ENCODE results near the gene MERTK. TPM values are rescaled to one million over a fixed set of nuclear protein-coding genes. Genes with fewer than 3 reads are reported as not detected.

The MERTK gene
- total RNA-seq, 2 experiments from 2014 or later = 0.94 to 1.4 TPM

DNA sequence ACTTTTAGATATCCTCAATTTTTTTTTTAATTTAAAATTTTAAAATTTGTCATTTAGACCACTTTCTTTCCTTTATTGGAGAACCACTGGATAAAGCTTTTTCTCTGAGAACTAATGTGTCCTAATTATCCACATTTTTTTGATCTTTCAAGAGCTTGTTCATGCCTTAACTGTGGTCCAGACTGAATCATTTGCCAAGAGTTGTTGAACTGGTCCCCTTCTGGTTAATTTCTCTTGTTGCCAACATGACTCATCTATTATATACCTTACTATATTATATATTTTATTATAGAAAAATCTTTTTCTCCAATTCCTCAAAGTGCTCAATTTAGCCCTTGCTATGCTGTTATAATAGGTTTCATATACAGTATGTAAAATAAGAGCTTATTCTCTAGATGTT is 103.5 kb downstream of the MERTK start:
- ChIA-PET CTCF (no interaction called here), POLR2A (interaction anchor here (0.6 kb wide), 1 partner anchor 304 kb away, joined by 3 read pairs; no protein-coding TSS in a partner anchor)
- no peak for DNase-seq
- no peaks in the 10 kb centered on the region for H3K9me3 Mint-ChIP-seq (ENCODE audit: low read depth)
- no peaks in the 10 kb centered on the region for H3K27me3 Mint-ChIP-seq
- H3K27ac Mint-ChIP-seq = no peak overlapping the region
- H3K36me3 Mint-ChIP-seq (ENCODE audit: low read depth) = no peaks in the 10 kb centered on the region
- peaks cover 4% of the 10 kb centered on the region for H3K4me1 Mint-ChIP-seq
- H3K4me3 Mint-ChIP-seq = no peak overlapping the region
- ATAC-seq = no peak
- intact Hi-C loops (cut with DNase I, micrococcal nuclease) = no loop called here

DNA sequence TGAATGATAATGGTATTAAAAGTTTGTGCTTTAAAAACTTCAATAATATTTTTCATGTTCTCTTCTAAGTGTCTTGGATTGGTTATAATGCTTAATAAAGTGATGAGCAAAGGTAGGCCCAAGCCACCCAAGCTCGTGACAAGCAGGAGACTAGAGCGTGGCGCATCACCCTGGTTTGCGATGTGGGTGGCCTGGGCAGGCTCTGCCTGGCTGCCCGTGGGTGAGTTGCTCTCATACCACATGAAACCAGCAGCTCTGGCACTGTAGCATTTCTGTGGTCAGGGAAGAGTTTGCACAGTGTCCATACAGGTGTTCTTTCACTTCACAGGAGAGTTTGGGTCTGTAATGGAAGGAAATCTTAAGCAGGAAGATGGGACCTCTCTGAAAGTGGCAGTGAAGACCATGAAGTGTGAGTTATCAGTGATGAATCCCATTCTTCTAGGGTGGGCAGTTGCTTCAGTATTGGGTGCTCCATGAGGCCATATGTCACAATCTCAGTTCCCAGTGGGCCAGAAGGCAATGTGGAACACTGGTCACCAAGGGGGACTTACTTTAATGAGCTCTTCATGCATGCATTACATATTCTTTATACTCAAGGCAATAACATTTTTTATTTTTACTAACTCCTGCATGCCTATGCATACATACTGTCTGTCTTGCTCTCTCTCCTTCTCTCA is 105.3 kb downstream of the MERTK start:
- intact Hi-C loops (cut with DNase I, micrococcal nuclease) = no loop called here

DNA sequence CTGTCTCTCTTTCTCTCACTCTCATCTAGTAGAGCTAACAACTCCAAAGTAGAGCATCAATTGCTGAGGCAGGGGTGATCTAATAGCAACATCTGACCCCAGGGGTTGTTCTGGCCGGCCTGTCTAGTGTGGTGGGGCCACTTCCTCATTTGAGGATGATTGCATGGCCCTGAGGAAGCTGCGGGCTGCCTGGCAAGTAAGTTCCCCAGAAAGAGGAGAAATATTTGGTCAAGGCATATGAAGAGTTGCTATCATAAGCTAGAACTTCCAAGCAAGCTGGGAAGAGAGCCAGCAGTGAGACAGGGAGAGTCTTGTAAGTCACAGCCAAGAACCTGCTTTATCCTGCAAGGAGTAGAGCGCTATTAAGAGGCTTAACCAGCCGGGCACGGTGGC is 105.8 kb downstream of the MERTK start:
- CTCF ChIA-PET = interaction anchor here (0.6 kb wide), 1 partner anchor 595 kb away, joined by 3 read pairs; no protein-coding TSS in a partner anchor
- no peak overlapping the region for H3K4me3 Mint-ChIP-seq
- DNase-seq (no peak), ATAC-seq (no peak)
- no peaks in the 10 kb centered on the region for H3K27me3 Mint-ChIP-seq
- H3K4me1 Mint-ChIP-seq = peaks cover 4% of the 10 kb centered on the region
- no peaks in the 10 kb centered on the region for H3K9me3 Mint-ChIP-seq (ENCODE audit: low read depth)
- POLR2A ChIA-PET = no interaction called here
- H3K36me3 Mint-ChIP-seq (ENCODE audit: low read depth) = no peaks in the 10 kb centered on the region
- H3K27ac Mint-ChIP-seq = no peak overlapping the region
- intact Hi-C loops (cut with DNase I, micrococcal nuclease) = no loop called here

More for the DNA sequence above, 105.3 kb downstream of the MERTK start:
- DNase-seq (no peak), ATAC-seq (no peak)
- Mint-ChIP-seq H3K4me1 (peaks cover 4% of the 10 kb centered on the region), H3K9me3 (ENCODE audit: low read depth) (no peaks in the 10 kb centered on the region), H3K36me3 (ENCODE audit: low read depth) (no peaks in the 10 kb centered on the region), H3K27me3 (no peaks in the 10 kb centered on the region), H3K27ac (no peak overlapping the region), H3K4me3 (no peak overlapping the region)
- CTCF ChIA-PET = interaction anchor here (0.6 kb wide), 1 partner anchor 596 kb away, joined by 3 read pairs; no protein-coding TSS in a partner anchor
- POLR2A ChIA-PET = no interaction called here

DNA sequence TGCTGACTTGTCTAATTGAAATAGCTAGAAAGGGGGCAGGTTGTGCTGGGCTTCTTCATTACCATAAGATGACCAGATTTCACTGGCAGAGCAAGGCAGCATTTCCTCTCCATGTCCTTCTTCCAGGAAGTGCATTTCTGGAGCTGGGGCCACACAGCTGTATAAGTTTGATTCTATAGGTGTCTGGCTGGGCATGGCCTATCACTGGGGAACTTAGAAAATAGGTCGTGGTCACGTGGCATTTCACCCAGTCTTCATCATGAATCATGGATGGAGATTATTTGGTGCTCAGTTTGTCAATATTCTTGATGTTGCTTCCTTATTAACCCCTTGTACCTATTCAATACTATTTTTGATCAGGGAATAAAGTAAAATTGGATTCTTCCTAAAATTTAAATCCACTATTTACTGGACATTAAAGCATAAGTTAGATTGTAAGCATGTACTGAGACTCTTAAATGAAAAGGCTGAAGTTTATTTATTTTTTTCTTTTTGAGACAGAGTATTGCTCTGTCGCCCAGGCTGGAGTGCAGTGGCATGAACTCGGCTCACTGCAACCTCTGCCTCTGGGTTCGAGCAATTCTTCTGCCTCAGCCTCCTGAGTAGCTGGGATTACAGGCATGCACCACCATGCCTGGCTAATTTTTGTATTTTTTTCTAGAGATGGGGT is 107.1 kb downstream of the MERTK start:
- CTCF ChIA-PET = interaction anchor here (0.6 kb wide), 1 partner anchor 77 kb away, joined by 3 read pairs; no protein-coding TSS in a partner anchor
- no peaks in the 10 kb centered on the region for H3K9me3 Mint-ChIP-seq (ENCODE audit: low read depth)
- DNase-seq (no peak), ATAC-seq (no peak)
- intact Hi-C loops (cut with DNase I, micrococcal nuclease) = no loop called here
- POLR2A ChIA-PET = no interaction called here
- peaks cover 4% of the 10 kb centered on the region for H3K4me1 Mint-ChIP-seq
- no peaks in the 10 kb centered on the region for H3K27me3 Mint-ChIP-seq
- H3K4me3 Mint-ChIP-seq = no peak overlapping the region
- H3K27ac Mint-ChIP-seq = no peak overlapping the region
- H3K36me3 Mint-ChIP-seq (ENCODE audit: low read depth) = no peaks in the 10 kb centered on the region

DNA sequence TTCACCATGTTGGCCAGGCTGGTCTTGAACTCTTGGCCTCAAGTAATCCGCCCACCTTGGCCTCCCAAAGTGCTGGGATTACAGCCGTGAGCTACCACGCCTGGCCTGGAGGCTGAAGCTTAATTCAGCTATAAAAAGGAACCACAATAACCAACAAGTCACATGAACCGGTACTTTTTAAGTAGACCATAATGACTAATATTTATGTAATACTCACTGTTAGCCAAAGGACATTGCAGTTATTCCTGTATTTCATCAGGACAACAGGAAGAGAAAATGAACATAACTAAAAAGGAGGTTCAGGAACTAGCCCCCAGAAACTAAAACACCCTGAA is 107.6 kb downstream of the MERTK start:
- DNase-seq (no peak), ATAC-seq (no peak)
- no peaks in the 10 kb centered on the region for H3K36me3 Mint-ChIP-seq (ENCODE audit: low read depth)
- no peaks in the 10 kb centered on the region for H3K27me3 Mint-ChIP-seq
- H3K27ac Mint-ChIP-seq = no peak overlapping the region
- CTCF ChIA-PET = interaction anchor here (0.6 kb wide), 1 partner anchor 78 kb away, joined by 3 read pairs; no protein-coding TSS in a partner anchor
- intact Hi-C loops (cut with DNase I, micrococcal nuclease) = no loop called here
- no peaks in the 10 kb centered on the region for H3K9me3 Mint-ChIP-seq (ENCODE audit: low read depth)
- no peak overlapping the region for H3K4me3 Mint-ChIP-seq
- POLR2A ChIA-PET = no interaction called here
- H3K4me1 Mint-ChIP-seq = peaks cover 4% of the 10 kb centered on the region

DNA sequence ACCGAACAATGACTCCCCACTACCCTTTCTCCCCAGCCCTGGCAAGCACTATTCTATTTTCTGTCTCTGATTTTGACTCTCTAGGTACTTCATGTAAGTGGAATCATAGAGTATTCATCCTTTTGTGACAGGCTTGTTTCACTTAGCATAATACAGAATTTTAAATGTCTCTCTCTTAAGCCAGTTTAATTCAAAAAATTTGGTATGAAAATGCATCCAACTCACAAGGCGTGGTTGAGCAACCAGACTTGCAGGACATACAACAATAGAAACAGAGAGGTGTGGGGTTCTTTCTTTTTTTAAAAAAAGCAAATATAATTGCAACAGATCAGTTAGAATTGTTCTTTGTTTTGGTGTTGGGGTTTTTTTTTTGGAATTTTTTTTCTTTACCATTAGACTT is 109.1 kb downstream of the MERTK start:
- Mint-ChIP-seq H3K27me3 (no peaks in the 10 kb centered on the region), H3K36me3 (ENCODE audit: low read depth) (no peaks in the 10 kb centered on the region), H3K4me3 (no peak overlapping the region), H3K4me1 (no peaks in the 10 kb centered on the region), H3K9me3 (ENCODE audit: low read depth) (no peaks in the 10 kb centered on the region), H3K27ac (no peak overlapping the region)
- ATAC-seq (no peak), DNase-seq (no peak)
- ChIA-PET POLR2A (no interaction called here), CTCF (no interaction called here)
- intact Hi-C loops (cut with DNase I, micrococcal nuclease) = no loop called here

DNA sequence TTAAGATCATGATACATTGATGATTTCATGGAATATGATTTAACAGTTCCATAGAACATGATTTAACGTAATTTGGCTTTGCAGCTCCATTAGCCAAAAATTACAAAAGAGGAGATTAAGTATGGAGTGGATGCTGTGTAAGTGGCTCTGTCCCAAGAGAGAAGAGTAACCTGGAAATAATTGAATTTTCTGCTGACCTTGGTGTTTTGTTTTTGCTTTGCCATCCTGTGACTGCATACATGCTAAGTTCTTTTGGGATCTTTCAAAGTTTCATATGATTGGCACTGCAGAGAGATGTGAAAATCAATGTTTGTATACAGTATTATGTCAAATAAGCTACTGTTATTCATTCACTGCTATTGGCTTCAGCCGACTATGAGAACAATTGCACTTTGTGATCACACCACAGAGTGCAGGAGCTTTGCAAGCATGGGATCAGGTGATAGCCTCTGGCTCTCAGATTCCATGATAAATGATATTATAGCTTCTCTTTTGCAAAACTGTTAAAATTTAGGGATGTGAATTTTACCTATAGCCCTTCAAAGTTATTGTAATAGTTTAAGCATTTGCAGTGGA is 110.6 kb downstream of the MERTK start:
- ChIA-PET POLR2A (no interaction called here), CTCF (no interaction called here)
- no peaks in the 10 kb centered on the region for H3K9me3 Mint-ChIP-seq (ENCODE audit: low read depth)
- H3K4me3 Mint-ChIP-seq = no peak overlapping the region
- H3K27me3 Mint-ChIP-seq = no peaks in the 10 kb centered on the region
- no peak for DNase-seq
- ATAC-seq = no peak
- intact Hi-C loops (cut with DNase I, micrococcal nuclease) = no loop called here
- no peaks in the 10 kb centered on the region for H3K4me1 Mint-ChIP-seq
- no peaks in the 10 kb centered on the region for H3K36me3 Mint-ChIP-seq (ENCODE audit: low read depth)
- no peak overlapping the region for H3K27ac Mint-ChIP-seq

DNA sequence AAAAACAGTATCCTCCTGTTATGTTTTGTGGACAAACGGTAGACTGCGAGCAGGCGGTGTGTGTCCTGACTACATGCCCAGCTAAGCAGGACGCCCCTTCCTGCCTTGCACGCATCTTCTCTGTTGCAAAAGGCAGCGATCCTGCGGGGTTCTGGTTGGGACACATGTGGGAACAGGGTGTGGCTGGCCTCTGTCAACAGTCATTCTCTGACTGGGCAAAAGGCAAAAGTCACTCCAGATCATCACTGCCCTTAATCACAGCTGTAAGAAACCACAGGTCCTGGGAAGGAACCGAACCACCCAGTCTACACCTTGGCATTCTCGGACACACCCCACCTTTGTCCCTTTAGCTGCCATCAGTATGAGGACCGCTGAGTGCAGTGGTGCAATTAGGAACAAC is 112.3 kb downstream of the MERTK start:
- Mint-ChIP-seq H3K36me3 (ENCODE audit: low read depth) (no peaks in the 10 kb centered on the region), H3K4me1 (no peaks in the 10 kb centered on the region), H3K27me3 (no peaks in the 10 kb centered on the region), H3K27ac (no peak overlapping the region), H3K4me3 (no peak overlapping the region), H3K9me3 (ENCODE audit: low read depth) (no peaks in the 10 kb centered on the region)
- intact Hi-C loops (cut with DNase I, micrococcal nuclease) = no loop called here
- no peak for ATAC-seq
- CTCF ChIA-PET = no interaction called here
- POLR2A ChIA-PET = no interaction called here
- DNase-seq = no peak

DNA sequence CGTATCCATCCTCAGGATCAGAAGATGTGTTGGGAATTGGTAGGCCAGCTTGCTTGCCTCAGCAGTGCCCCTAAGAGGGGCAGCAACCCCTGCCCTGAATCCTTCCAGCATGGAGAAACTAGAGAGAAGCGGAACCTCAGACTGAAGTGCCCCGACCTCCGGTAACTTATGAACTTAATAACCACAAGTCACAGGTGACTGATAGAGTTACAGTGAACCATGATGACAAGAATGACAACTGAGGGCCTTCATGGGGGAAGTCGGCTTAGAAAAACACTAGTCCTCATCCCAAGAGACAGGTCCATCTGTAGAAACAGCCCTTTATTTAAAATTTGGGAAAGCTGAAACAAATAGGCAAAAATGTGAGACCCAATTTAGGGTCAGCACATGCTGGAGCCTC is 114.1 kb downstream of the MERTK start:
- no peak for ATAC-seq
- H3K27me3 Mint-ChIP-seq = peaks cover 4% of the 10 kb centered on the region
- no peak overlapping the region for H3K4me3 Mint-ChIP-seq
- H3K4me1 Mint-ChIP-seq = no peaks in the 10 kb centered on the region
- ChIA-PET POLR2A (no interaction called here), CTCF (no interaction called here)
- intact Hi-C loops (cut with DNase I, micrococcal nuclease) = no loop called here
- no peak for DNase-seq
- no peaks in the 10 kb centered on the region for H3K9me3 Mint-ChIP-seq (ENCODE audit: low read depth)
- H3K27ac Mint-ChIP-seq = no peak overlapping the region
- H3K36me3 Mint-ChIP-seq (ENCODE audit: low read depth) = no peaks in the 10 kb centered on the region

DNA sequence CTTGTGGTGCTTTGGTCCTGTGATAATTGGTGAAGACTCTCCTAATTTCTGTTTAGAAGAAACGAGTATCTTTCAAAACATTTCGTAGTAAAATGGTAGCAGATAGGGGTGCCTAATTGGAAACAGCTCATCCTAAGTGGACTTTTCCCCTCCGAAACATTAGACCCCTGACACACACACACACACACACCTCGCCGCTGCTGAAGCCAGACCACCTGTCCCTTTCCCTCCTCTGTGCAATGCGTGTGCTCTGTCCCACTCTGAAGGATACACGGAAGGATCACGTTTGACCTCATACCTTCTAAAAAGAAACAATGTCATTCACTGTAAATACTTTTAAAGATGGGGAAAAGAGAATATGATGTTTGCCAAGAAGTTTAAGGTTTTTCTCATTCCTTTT is 120.4 kb downstream of the MERTK start:
- CTCF ChIA-PET = no interaction called here
- H3K27ac Mint-ChIP-seq = no peak overlapping the region
- ATAC-seq = no peak

DNA sequence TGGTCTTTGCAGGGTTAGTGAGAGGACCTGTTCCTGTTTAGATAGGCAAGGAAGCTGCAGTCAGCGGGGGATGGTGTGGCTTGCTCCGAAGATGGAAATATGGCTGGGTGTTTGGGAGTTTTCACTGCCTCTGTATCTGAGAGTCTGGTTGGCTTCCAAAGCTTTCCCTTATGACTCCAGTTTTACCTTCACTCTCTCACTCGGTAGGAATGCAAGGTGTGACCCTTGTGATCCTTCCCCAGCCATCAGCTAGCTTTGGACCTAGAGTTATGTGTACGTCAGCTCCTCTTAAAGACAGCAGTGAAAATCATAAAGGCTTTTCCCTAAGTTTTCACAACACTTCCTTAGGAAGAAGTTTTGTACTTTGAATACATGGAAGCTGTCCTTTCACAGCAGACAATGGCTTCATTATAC is 121.2 kb downstream of the MERTK start:
- Mint-ChIP-seq H3K36me3 (ENCODE audit: low read depth) (no peaks in the 10 kb centered on the region), H3K27me3 (peaks cover 6% of the 10 kb centered on the region), H3K27ac (no peak overlapping the region), H3K4me3 (no peak overlapping the region), H3K9me3 (ENCODE audit: low read depth) (no peaks in the 10 kb centered on the region), H3K4me1 (no peaks in the 10 kb centered on the region)
- POLR2A ChIA-PET = no interaction called here
- intact Hi-C loops (cut with DNase I, micrococcal nuclease) = no loop called here
- ATAC-seq = no peak
- DNase-seq = no peak
- CTCF ChIA-PET = no interaction called here

More for the DNA sequence above, 120.4 kb downstream of the MERTK start:
- Mint-ChIP-seq H3K36me3 (ENCODE audit: low read depth) (no peaks in the 10 kb centered on the region), H3K9me3 (ENCODE audit: low read depth) (no peaks in the 10 kb centered on the region), H3K27me3 (peaks cover 6% of the 10 kb centered on the region), H3K4me1 (no peaks in the 10 kb centered on the region), H3K4me3 (no peak overlapping the region)
- POLR2A ChIA-PET = no interaction called here
- intact Hi-C loops (cut with DNase I, micrococcal nuclease) = no loop called here
- DNase-seq = no peak

DNA sequence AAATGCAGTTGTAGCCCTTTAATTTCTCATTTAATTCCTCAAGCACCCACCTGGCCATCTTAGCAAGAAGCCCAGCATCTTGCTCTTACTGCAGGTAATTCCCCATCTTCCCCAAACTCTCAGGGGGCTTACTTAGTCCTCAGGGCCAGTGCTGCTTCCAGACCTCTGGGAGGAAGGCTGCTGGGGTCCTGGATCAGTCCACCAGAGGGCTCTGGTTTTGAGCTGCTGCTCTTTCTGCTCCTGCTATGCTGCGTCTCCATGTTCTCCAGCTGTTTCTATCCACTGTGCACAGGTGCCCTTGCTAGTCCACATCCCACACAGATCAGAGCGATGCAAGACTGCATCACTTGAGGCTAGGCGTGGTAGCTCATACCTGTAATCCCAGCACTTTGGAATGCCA is 122.2 kb downstream of the MERTK start:
- Mint-ChIP-seq H3K4me1 (no peaks in the 10 kb centered on the region), H3K36me3 (ENCODE audit: low read depth) (no peaks in the 10 kb centered on the region), H3K27me3 (peaks cover 6% of the 10 kb centered on the region), H3K27ac (no peak overlapping the region), H3K4me3 (no peak overlapping the region), H3K9me3 (ENCODE audit: low read depth) (no peaks in the 10 kb centered on the region)
- DNase-seq = no peak
- no peak for ATAC-seq
- ChIA-PET CTCF (no interaction called here), POLR2A (no interaction called here)
- intact Hi-C loops (cut with DNase I, micrococcal nuclease) = no loop called here
